Measurements from ENCODE around the gene OR5T3. TPM values are rescaled to one million over a fixed set of nuclear protein-coding genes. Genes with fewer than 3 reads are reported as not detected.
"Not testable (repeated sequence)": the region's sequence is repeated elsewhere in the genome, so short reads cannot be mapped to it uniquely, and the experiment has no call there.

The OR5T3 gene
- not detected for polyA plus RNA-seq (ENCODE audit: insufficient read length in 4 of 4)

GRCh38 chr11:56251954-56252353, at the start of gene OR5T3:
TSS of gene OR5T3 (plus strand) at chr11:56252254. CDS start at chr11:56252254, 0 bp downstream.
- no peak for DNase-seq (ENCODE audit: low read depth in 4 of 4, low spot score in 2 of 4)

GRCh38 chr11:56207790-56208189, 44.3 kb upstream of the OR5T3 start:
- no peak for DNase-seq (ENCODE audit: low read depth in 4 of 4, low spot score in 2 of 4)

- DNase-seq (ENCODE audit: low read depth in 4 of 4, low spot score in 2 of 4), result no peak
These were observed 37.5 kb upstream of the OR5T3 start for GRCh38 chr11:56214537-56214936.

GRCh38 chr11:56219735-56220134, 32.3 kb upstream of the OR5T3 start:
- not testable (repeated sequence) for DNase-seq (ENCODE audit: low read depth in 4 of 4, low spot score in 2 of 4)

GRCh38 chr11:56234155-56234554, 17.9 kb upstream of the OR5T3 start, which contains the start of gene OR5T2:
TSS of gene OR5T2 (minus strand) at chr11:56234255. CDS start at chr11:56233062, 1,193 bp downstream.
- DNase-seq (ENCODE audit: low read depth in 4 of 4, low spot score in 2 of 4), result no peak

GRCh38 chr11:56271092-56271491, 19.0 kb downstream of the OR5T3 start:
- DNase-seq (ENCODE audit: low read depth in 4 of 4, low spot score in 2 of 4), result no peak

GRCh38 chr11:56273854-56274253, 21.8 kb downstream of the OR5T3 start, which contains the start of gene OR5T1:
TSS of gene OR5T1 (plus strand) at chr11:56274154. CDS start at chr11:56275639, 1,485 bp downstream.
- DNase-seq (ENCODE audit: low read depth in 4 of 4, low spot score in 2 of 4), result no peak

- DNase-seq (ENCODE audit: low read depth in 4 of 4, low spot score in 2 of 4), result no peak
These were observed 40.1 kb downstream of the OR5T3 start, which contains the start of gene OR8H1 for GRCh38 chr11:56292154-56292553. TSS of gene OR8H1 (minus strand) at chr11:56292254. CDS start at chr11:56291062, 1,192 bp downstream.

GRCh38 chr11:56296898-56297297, 44.8 kb downstream of the OR5T3 start:
- no peak for DNase-seq (ENCODE audit: low read depth in 4 of 4, low spot score in 2 of 4)

Other genes with a start within 250 kb of the OR5T3 start
- gene OR5AS1, start 224.6 kb upstream of the OR5T3 start, polyA plus RNA-seq (ENCODE audit: insufficient read length in 4 of 4), result under 1 TPM in 3 of 4 donors, not detected in 1; 0.03 to 0.09 (median 0.09) TPM
- not detected for gene OR8I2, start 158.9 kb upstream of the OR5T3 start, polyA plus RNA-seq (ENCODE audit: insufficient read length in 4 of 4)
- under 1 TPM in 2 of 4 donors, not detected in 2; 0.07 to 0.08 TPM for gene OR8H2, start 148.6 kb upstream of the OR5T3 start, polyA plus RNA-seq (ENCODE audit: insufficient read length in 4 of 4)
- not detected for gene OR8H3, start 129.9 kb upstream of the OR5T3 start, polyA plus RNA-seq (ENCODE audit: insufficient read length in 4 of 4)
- gene OR8J3, start 112.1 kb upstream of the OR5T3 start, polyA plus RNA-seq (ENCODE audit: insufficient read length in 4 of 4), result not detected
- gene OR8K5, start 91.9 kb upstream of the OR5T3 start, polyA plus RNA-seq (ENCODE audit: insufficient read length in 4 of 4), result not detected
- gene OR5J2, start 75.6 kb upstream of the OR5T3 start, polyA plus RNA-seq (ENCODE audit: insufficient read length in 4 of 4), result not detected
- not detected for gene OR5T2, start 18.0 kb upstream of the OR5T3 start, polyA plus RNA-seq (ENCODE audit: insufficient read length in 4 of 4)
- gene OR5T1, start 21.9 kb downstream of the OR5T3 start, polyA plus RNA-seq (ENCODE audit: insufficient read length in 4 of 4), result not detected
- gene OR8H1, start 40.0 kb downstream of the OR5T3 start, polyA plus RNA-seq (ENCODE audit: insufficient read length in 4 of 4), result not detected
- not detected for gene OR8K3, start 62.9 kb downstream of the OR5T3 start, polyA plus RNA-seq (ENCODE audit: insufficient read length in 4 of 4)
- not detected for gene OR8K1, start 93.8 kb downstream of the OR5T3 start, polyA plus RNA-seq (ENCODE audit: insufficient read length in 4 of 4)
- not detected for gene OR8J1, start 102.0 kb downstream of the OR5T3 start, polyA plus RNA-seq (ENCODE audit: insufficient read length in 4 of 4)
- not detected for gene OR8U1, start 123.4 kb downstream of the OR5T3 start, polyA plus RNA-seq (ENCODE audit: insufficient read length in 4 of 4)
- not detected for gene OR5AL1, start 160.4 kb downstream of the OR5T3 start, polyA plus RNA-seq (ENCODE audit: insufficient read length in 4 of 4)
- gene OR5M3, start 221.1 kb downstream of the OR5T3 start, polyA plus RNA-seq (ENCODE audit: insufficient read length in 4 of 4), result not detected
- gene OR5M8, start 239.1 kb downstream of the OR5T3 start, polyA plus RNA-seq (ENCODE audit: insufficient read length in 4 of 4), result not detected

Data from left renal cortex interstitium (tissue), 4 donors.